Panc1 (cell line): ENCODE data around the gene RPL41.

Experiments
- POLR2AphosphoS5 ChIP-seq: IDR thresholded peaks from 2 replicates; pipeline ENCODE4 v1.6.1; 2012; ENCODE audit warnings: mild to moderate bottlenecking, low read depth, low read length, moderate library complexity
- TF ChIP-seq, protein P1 (sequence below): fragments of 450-650 bp; IDR thresholded peaks from 2 replicates; pipeline ENCODE4 v1.5.1; 2017; ENCODE audit warnings: mild to moderate bottlenecking

DNA sequence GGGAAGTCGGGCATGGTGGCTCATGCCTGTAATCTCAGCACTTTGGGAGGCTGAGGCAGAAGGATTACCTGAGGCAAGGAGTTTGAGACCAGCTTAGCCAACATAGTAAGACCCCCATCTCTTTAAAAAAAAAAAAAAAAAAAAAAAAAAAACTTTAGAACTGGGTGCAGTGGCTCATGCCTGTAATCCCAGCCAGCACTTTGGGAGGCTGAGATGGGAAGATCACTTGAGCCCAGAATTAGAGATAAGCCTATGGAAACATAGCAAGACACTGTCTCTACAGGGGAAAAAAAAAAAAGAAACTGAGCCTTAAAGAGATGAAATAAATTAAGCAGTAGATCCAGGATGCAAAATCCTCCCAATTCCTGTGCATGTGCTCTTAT is 13.8 kb upstream of the RPL41 start:
- TF ChIP-seq, protein P1, sequence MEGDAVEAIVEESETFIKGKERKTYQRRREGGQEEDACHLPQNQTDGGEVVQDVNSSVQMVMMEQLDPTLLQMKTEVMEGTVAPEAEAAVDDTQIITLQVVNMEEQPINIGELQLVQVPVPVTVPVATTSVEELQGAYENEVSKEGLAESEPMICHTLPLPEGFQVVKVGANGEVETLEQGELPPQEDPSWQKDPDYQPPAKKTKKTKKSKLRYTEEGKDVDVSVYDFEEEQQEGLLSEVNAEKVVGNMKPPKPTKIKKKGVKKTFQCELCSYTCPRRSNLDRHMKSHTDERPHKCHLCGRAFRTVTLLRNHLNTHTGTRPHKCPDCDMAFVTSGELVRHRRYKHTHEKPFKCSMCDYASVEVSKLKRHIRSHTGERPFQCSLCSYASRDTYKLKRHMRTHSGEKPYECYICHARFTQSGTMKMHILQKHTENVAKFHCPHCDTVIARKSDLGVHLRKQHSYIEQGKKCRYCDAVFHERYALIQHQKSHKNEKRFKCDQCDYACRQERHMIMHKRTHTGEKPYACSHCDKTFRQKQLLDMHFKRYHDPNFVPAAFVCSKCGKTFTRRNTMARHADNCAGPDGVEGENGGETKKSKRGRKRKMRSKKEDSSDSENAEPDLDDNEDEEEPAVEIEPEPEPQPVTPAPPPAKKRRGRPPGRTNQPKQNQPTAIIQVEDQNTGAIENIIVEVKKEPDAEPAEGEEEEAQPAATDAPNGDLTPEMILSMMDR, result no peak
- TF ChIP-seq POLR2AphosphoS5, result no peak
